GDM1 (cell line): ENCODE data around the gene CDK19.

Experiments used
- DNase-seq: peaks from one replicate; lab custom pipeline; 2025; lab: John Stamatoyannopoulos, UW

The CDK19 gene

GRCh38 chr6:110575925-110576463 is 239.3 kb downstream of the CDK19 start:
- DNase-seq: no peak

GRCh38 chr6:110574817-110575216 is 240.5 kb downstream of the CDK19 start:
- no peak for DNase-seq

GRCh38 chr6:110573537-110573936 is 241.7 kb downstream of the CDK19 start:
- no peak for DNase-seq

- no peak for DNase-seq
Measured at GRCh38 chr6:110573136-110573535, 242.1 kb downstream of the CDK19 start.

GRCh38 chr6:110567957-110568696 is 247.1 kb downstream of the CDK19 start:
- no peak for DNase-seq

GRCh38 chr6:110566346-110567125 is 248.7 kb downstream of the CDK19 start:
- DNase-seq: no peak

GRCh38 chr6:110564703-110565421 is 250.4 kb downstream of the CDK19 start:
- no peak for DNase-seq

GRCh38 chr6:110563711-110564110 is 251.6 kb downstream of the CDK19 start:
- no peak for DNase-seq

- DNase-seq: no peak
Measured at GRCh38 chr6:110562316-110562915, 252.9 kb downstream of the CDK19 start.

- DNase-seq: no peak
Measured at GRCh38 chr6:110561696-110562095, 253.6 kb downstream of the CDK19 start.

- no peak for DNase-seq
Measured at GRCh38 chr6:110561008-110561396, 254.3 kb downstream of the CDK19 start.

GRCh38 chr6:110560239-110561007 is 254.8 kb downstream of the CDK19 start:
- DNase-seq: no peak
